ENCODE data around the gene HIP1.
"Not testable (repeated sequence)": the region's sequence is repeated elsewhere in the genome, so short reads cannot be mapped to it uniquely, and the experiment has no call there.

HIP1 gene

GRCh38 chr7:75686551-75686950, 52.2 kb downstream of the HIP1 start:
- no peak for DNase-seq (ENCODE audit: low read depth in 2 of 2, low spot score in 1 of 2)

- DNase-seq (ENCODE audit: low read depth in 2 of 2, low spot score in 1 of 2): not testable (repeated sequence)
Measured at GRCh38 chr7:75682052-75682451, 56.7 kb downstream of the HIP1 start.

GRCh38 chr7:75679060-75679459, 59.7 kb downstream of the HIP1 start:
- DNase-seq (ENCODE audit: low read depth in 2 of 2, low spot score in 1 of 2): no peak

GRCh38 chr7:75669579-75669978, 69.2 kb downstream of the HIP1 start:
- DNase-seq (ENCODE audit: low read depth in 2 of 2, low spot score in 1 of 2): no peak

- no peak for DNase-seq (ENCODE audit: low read depth in 2 of 2, low spot score in 1 of 2)
Measured at GRCh38 chr7:75667938-75668337, 70.8 kb downstream of the HIP1 start.

- DNase-seq (ENCODE audit: low read depth in 2 of 2, low spot score in 1 of 2): no peak
Measured at GRCh38 chr7:75663302-75663907, 75.3 kb downstream of the HIP1 start.

GRCh38 chr7:75662579-75663301, 76.0 kb downstream of the HIP1 start:
- no peak for DNase-seq (ENCODE audit: low read depth in 2 of 2, low spot score in 1 of 2)

GRCh38 chr7:75660566-75661215, 78.0 kb downstream of the HIP1 start:
- DNase-seq (ENCODE audit: low read depth in 2 of 2, low spot score in 1 of 2): no peak

- DNase-seq (ENCODE audit: low read depth in 2 of 2, low spot score in 1 of 2): no peak
Measured at GRCh38 chr7:75658802-75659201, 79.9 kb downstream of the HIP1 start.

- no peak for DNase-seq (ENCODE audit: low read depth in 2 of 2, low spot score in 1 of 2)
Measured at GRCh38 chr7:75658369-75658768, 80.4 kb downstream of the HIP1 start.

GRCh38 chr7:75657866-75658265, 80.9 kb downstream of the HIP1 start:
- DNase-seq (ENCODE audit: low read depth in 2 of 2, low spot score in 1 of 2): no peak

- DNase-seq (ENCODE audit: low read depth in 2 of 2, low spot score in 1 of 2): no peak
Measured at GRCh38 chr7:75656740-75657139, 82.0 kb downstream of the HIP1 start.

- no peak for DNase-seq (ENCODE audit: low read depth in 2 of 2, low spot score in 1 of 2)
Measured at GRCh38 chr7:75655536-75655935, 83.2 kb downstream of the HIP1 start.

GRCh38 chr7:75654855-75655254, 83.9 kb downstream of the HIP1 start:
- no peak for DNase-seq (ENCODE audit: low read depth in 2 of 2, low spot score in 1 of 2)

- no peak for DNase-seq (ENCODE audit: low read depth in 2 of 2, low spot score in 1 of 2)
Measured at GRCh38 chr7:75653651-75654050, 85.1 kb downstream of the HIP1 start.

GRCh38 chr7:75652788-75653187, 86.0 kb downstream of the HIP1 start:
- no peak for DNase-seq (ENCODE audit: low read depth in 2 of 2, low spot score in 1 of 2)

- no peak for DNase-seq (ENCODE audit: low read depth in 2 of 2, low spot score in 1 of 2)
Measured at GRCh38 chr7:75650681-75651080, 88.1 kb downstream of the HIP1 start.

GRCh38 chr7:75650062-75650461, 88.7 kb downstream of the HIP1 start:
- no peak for DNase-seq (ENCODE audit: low read depth in 2 of 2, low spot score in 1 of 2)

GRCh38 chr7:75649462-75649861, 89.3 kb downstream of the HIP1 start:
- no peak for DNase-seq (ENCODE audit: low read depth in 2 of 2, low spot score in 1 of 2)

- DNase-seq (ENCODE audit: low read depth in 2 of 2, low spot score in 1 of 2): no peak
Measured at GRCh38 chr7:75647709-75648438, 90.9 kb downstream of the HIP1 start.

- no peak for DNase-seq (ENCODE audit: low read depth in 2 of 2, low spot score in 1 of 2)
Measured at GRCh38 chr7:75646571-75647102, 92.1 kb downstream of the HIP1 start.

GRCh38 chr7:75645570-75645969, 93.2 kb downstream of the HIP1 start:
- DNase-seq (ENCODE audit: low read depth in 2 of 2, low spot score in 1 of 2): no peak

All from stimulated activated CD8-positive, alpha-beta memory T cell treated with anti-CD3 and anti-CD28 coated beads, Interleukin-4, amount 100 ng/mL, for 1 hour (primary cell).